Jurkat, Clone E6-1 (cell line): Measurements from ENCODE around the gene ZFAND2A.
"Not testable (repeated sequence)": the region's sequence is repeated elsewhere in the genome, so short reads cannot be mapped to it uniquely, and the experiment has no call there.

ENCODE experiments used
- DNase-seq: peaks from one replicate; pipeline ENCODE4 v3.0.0-alpha.2; 2011; ENCODE audit warnings: low read depth, low spot score
- H3K4me3 ChIP-seq: 2 replicates; pipeline ENCODE4 v1.5.1; 2011; ENCODE audit warnings: mild to moderate bottlenecking, low read length, control low read depth, moderate library complexity

The ZFAND2A gene

DNA sequence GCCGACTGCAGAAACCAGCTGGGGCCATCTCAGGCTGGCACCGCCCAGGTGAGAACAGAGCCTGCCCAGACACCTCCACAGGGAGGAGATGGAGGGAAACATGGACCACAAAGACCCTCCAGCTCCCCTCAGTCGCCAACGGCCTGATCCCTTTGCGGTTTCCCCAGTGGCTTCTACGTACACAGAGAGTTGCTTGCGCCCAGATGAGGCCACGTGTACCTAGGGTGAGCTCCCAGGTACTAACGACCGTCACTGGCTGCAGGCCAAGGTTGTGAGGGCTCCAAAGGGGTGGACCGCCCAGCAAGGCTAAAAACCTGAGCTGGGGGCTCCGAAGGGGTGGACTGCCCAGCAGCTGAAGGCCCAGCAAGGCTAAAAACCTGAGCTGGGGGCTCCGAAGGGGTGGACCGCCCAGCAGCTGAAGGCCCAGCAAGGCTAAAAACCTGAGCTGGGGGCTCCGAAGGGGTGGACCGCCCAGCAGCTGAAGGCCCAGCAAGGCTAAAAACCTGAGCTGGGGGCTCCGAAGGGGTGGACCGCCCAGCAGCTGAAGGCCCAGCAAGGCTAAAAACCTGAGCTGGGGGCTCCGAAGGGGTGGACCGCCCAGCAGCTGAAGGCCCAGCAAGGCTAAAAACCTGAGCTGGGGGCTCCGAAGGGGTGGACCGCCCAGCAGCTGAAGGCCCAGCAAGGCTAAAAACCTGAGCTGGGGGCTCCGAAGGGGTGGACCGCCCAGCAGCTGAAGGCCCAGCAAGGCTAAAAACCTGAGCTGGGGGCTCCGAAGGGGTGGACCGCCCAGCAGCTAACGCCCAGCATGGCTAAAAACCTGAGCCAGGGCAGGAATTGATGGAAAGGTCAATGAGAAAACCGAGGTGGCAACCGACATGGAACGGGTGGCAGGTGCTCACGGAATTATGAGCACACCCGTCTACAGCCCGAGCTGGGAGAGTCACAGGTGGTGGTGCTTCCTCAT lies 3.9 kb downstream of the ZFAND2A start:
- not testable (repeated sequence) for H3K4me3 ChIP-seq, DNase-seq

- DNase-seq = no peak
- H3K4me3 ChIP-seq = no peak overlapping the region
Measured at GRCh38 chr7:1154172-1154739, 5.7 kb downstream of the ZFAND2A start.

GRCh38 chr7:1152492-1152891 lies 7.5 kb downstream of the ZFAND2A start:
- no peak for DNase-seq
- no peak overlapping the region for H3K4me3 ChIP-seq

- DNase-seq = no peak
Measured at GRCh38 chr7:1151653-1152425, 8.2 kb downstream of the ZFAND2A start.

DNA sequence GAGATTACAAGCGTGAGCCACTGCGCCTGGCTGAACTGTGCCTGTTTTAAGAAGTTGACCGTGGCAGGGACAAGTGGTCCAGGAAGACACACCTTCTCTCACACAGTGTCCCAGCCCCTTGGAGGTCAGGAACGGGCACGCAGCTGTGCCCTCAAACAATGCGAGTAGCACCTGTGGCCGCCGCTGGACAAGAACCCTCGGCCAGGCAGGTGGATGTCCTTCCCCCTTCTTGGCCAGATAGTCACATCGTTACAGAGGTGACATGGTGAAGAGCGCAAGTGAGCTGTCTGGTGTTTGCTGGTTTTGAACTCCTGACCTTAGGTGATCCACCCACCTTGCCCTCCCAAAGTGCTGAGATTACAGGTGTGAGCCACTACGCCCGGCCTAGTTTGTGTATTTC lies 8.8 kb downstream of the ZFAND2A start:
- DNase-seq = no peak
- no peak overlapping the region for H3K4me3 ChIP-seq

More at GRCh38 chr7:1151653-1152425, 8.2 kb downstream of the ZFAND2A start:
- H3K4me3 ChIP-seq = no peak overlapping the region

GRCh38 chr7:1150400-1151002 lies 9.5 kb downstream of the ZFAND2A start:
- no peak overlapping the region for H3K4me3 ChIP-seq
- DNase-seq = no peak

DNA sequence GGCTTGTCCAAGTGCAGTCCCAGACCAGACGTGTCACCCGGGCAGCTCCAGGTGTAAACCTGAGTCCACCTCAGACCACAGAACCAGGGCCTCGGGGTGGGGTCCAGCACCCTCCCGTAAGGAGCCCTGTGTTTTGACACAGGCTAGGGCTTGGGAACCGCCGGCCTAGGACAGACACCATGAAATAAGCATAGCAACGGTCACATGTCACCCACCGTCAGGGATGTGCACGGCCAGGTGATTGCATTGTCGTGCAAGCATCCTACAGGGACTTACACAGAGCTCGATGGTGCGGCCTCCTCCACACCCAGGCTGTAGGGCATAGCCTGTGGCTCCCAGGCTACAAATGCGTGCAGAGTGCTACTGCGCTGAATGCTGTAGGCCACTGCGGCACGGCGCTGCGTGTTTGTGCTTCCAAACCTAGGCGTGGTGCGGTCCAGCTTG lies 10.6 kb downstream of the ZFAND2A start:
- no peak for DNase-seq
- H3K4me3 ChIP-seq = no peak overlapping the region

GRCh38 chr7:1147873-1148272 lies 12.1 kb downstream of the ZFAND2A start:
- not testable (repeated sequence) for H3K4me3 ChIP-seq, DNase-seq

DNA sequence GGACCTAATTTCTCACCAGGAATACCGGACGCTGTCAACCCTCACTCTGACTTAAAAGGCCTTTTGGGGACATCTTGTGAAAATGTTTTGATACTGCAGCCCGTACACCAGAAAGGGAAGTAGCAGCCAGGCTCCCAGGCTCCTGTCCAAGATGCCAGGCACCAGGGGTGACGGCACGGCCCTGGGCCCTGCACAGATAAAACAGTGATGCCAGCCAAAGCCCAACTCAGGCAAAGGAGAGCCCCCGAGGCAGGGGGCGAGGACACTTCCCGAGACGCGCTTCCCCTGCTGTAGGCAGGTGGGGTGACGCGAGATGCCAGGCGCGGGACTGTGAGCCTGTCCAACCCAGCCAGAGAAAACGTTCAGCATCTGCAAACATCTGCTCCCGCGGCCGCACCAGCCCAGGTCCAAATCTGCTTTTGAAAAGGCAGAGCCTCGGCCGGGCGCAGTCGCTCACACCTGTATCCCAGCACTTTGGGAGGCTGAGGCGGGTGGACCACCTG lies 15.7 kb downstream of the ZFAND2A start:
- H3K4me3 ChIP-seq = no peak overlapping the region
- DNase-seq = no peak

GRCh38 chr7:1143031-1143430 lies 17.0 kb downstream of the ZFAND2A start:
- not testable (repeated sequence) for H3K4me3 ChIP-seq, DNase-seq

GRCh38 chr7:1142051-1142635 lies 17.9 kb downstream of the ZFAND2A start:
- no peak for DNase-seq

GRCh38 chr7:1141651-1142050 lies 18.3 kb downstream of the ZFAND2A start:
- no peak overlapping the region for H3K4me3 ChIP-seq
- no peak for DNase-seq

More at GRCh38 chr7:1142051-1142635, 17.9 kb downstream of the ZFAND2A start:
- no peak overlapping the region for H3K4me3 ChIP-seq

- DNase-seq = no peak
- no peak overlapping the region for H3K4me3 ChIP-seq
Measured at GRCh38 chr7:1140476-1141104, 19.4 kb downstream of the ZFAND2A start.

DNA sequence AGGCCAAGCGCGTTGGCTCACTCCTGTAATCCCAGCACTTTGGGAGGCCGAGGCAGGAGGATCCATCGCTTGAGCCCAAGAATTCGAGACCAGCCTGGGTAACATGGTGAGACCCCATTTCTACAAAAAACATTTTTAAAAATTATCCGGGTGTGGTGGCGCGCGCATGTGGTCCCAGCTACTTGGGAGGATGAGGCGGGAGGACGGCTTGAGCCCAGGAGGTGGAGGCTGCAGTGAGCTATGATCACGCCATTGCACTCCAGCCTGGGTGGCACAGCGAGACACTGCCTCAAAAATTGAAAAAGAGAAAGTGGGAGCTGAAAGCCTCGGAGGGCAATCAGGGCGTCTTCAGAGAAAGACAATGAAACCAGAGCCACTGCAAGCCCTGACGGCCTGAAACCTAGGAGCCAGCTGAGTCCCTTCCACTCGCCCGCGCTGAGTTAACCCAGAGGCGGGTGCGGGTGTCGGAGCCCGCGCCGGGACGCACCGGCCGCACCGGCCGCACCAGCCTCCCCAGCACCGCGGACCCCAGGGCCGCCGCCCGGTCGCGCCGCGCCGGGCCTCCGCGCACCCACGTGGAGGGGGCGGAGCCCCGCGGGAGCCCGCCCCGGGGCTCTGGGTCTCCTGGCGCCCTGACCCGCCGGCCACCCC lies 22.4 kb downstream of the ZFAND2A start:
- H3K4me3 ChIP-seq = peak overlapping the region; percentile 76
- DNase-seq = no peak

DNA sequence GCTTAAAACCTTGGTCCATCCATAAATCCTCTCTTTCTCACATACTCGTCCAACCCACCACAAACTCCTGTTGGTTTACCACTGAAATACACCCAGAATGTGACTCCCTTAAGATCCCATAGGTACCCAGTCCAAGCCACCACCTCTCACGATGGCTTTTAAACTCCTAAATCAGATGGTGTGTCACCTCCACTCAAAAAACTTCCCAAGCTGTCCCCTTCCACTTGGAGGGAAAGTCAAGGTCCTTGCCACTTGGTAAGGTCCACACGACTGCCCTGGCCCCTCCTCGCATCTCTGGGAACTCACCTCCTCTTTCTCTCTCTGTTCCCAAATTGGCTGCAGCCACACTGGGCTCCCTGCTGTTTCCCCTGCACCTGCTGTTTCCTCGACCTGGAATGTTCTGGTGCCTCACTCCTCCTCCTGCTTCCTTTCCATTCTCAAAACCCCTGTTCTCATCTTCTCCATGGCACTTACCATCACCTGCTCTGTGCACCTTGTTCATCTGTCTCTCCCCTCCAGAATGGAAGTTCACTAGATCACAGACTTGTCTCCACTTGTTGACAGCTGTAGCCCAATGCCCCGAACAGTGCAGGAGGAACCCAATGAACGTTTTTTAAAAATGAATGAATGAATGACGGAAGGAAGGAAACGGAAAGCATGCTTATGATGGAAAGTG lies 23.0 kb downstream of the ZFAND2A start:
- peak overlapping the region; percentile 76 for H3K4me3 ChIP-seq
- DNase-seq = no peak

- H3K4me3 ChIP-seq = no peak overlapping the region
- no peak for DNase-seq
Measured at GRCh38 chr7:1134951-1135350, 25.0 kb downstream of the ZFAND2A start.
